NK-92 (cell line): ENCODE data around the gene CABYR.

ENCODE experiments used
- DNase-seq: peaks from one replicate; lab custom pipeline; 2025; ENCODE audit not compliant: unreplicated experiment; lab: John Stamatoyannopoulos, UW

Gene CABYR, protein sequence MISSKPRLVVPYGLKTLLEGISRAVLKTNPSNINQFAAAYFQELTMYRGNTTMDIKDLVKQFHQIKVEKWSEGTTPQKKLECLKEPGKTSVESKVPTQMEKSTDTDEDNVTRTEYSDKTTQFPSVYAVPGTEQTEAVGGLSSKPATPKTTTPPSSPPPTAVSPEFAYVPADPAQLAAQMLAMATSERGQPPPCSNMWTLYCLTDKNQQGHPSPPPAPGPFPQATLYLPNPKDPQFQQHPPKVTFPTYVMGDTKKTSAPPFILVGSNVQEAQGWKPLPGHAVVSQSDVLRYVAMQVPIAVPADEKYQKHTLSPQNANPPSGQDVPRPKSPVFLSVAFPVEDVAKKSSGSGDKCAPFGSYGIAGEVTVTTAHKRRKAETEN

DNA sequence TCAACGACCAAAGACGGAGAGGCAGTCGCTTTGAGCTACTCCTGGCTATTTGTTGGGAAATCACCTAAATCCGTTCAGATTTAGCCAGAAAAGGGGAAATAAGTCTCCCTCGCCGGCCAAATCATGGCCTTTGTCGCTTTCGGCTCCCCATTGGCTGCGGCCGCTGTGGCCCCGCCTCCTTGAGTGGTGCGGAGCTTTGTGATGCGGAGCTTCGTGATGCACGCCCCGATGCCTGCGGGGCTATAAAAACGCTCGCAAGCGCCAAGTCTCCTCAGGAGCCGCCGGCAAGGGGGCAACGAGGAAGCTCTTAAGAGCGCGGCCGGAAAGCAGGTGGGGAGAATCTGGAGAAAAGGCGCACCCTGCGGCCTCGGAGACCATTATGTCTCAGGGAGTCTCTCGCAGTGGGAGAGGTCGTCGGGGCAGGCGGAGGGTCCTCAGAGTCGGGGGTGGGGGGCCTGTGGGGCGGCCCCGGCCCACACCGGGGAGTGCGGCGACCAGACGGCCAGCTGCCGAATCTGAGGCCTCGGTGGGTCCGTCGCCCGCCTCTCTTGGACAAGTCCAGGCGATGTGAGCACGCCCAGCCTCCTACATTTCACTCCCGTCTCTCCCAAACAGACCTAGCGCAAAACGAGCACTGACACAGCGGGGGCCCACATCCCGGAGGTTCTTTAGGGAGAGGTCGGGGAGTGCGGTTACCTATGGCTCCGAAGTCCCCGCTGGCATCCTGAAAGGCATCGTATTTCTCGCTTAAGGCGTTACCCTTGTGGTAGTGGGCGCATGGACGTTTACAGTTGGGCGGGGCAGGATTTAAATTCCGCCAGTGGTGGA is at the start of gene CABYR:
TSS of gene CABYR (plus strand) at position 274 of the 828 bp plus-strand sequence. CDS start 4,053 bp downstream, outside the sequence.
- DNase-seq = no peak

DNA sequence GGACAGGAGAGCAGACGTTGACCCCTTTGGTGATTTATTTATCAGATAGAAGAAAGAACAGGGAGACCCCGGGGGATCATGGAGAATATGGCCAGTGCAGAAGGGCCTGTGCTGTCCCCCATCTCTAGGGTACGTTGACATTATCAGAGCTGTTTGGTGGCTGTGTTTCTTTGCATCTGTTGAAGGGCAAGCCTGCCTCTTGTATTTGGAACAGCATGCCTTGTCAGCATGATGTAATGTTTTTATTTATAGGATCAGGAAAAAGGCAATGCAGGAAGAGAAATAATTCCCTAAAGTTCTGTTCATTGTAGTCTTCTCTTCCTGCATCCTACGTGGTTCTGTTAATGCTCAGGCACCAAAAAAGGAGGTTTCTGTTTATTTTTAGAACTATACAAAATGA is 49.8 kb upstream of the CABYR start:
- DNase-seq = no peak

- no peak for DNase-seq
These were observed 49.1 kb upstream of the CABYR start for GRCh38 chr18:24089515-24090337.

DNA sequence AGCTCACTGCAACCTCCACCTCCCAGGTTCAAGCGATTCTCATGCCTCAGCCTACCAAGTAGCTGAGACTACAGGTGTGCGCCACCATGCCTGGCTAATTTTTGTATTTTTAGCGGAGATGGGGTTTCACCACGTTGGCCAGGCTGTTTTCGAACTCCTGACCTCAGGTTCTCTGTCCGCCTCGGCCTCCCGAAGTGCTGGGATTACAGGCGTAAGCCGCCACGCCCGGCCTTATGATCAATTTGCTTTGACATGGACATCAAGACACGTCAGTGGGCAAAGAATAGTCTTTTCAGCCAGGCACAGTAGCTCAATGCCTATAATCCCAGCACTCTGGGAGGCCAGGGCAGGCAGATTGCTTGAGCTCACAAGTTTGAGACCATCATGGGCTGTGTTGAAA is 48.0 kb upstream of the CABYR start:
- DNase-seq = no peak

DNA sequence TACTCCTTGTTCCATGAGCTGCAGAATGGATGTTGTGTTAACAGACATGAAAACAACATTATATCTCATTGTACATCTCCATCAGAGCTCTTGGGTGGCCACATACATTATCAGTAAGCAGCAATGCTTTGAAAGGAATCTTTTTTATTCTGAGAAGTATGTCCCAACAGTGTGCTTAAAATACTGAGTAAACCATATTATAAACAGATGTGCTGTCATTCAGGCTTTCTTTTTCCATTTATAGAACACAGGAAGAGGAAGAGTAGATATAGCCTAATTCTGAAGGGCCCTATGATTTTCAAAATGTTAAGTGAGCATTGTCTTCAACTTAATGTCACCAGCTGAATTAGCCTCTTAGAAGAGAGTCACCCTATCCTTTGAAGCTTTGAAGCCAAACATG is 44.3 kb upstream of the CABYR start:
- no peak for DNase-seq

DNA sequence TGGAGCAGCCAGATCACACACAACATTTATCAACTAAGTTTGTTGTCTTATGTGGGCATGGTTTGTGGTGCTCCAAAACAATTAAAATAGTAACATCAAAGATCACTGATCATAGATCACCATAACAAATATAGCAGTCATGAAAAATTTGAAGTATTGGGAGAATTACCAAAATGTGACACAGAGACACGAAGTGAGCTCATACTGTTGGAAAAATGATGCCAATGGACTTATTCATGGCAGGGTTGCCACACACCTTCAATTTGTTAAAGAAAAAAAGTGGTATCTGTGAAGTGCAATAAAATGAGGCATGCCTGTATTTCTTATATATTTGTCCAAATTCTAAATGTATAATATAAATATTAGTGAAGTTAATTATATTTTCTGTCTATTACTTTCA is 42.9 kb upstream of the CABYR start:
- DNase-seq = no peak

DNA sequence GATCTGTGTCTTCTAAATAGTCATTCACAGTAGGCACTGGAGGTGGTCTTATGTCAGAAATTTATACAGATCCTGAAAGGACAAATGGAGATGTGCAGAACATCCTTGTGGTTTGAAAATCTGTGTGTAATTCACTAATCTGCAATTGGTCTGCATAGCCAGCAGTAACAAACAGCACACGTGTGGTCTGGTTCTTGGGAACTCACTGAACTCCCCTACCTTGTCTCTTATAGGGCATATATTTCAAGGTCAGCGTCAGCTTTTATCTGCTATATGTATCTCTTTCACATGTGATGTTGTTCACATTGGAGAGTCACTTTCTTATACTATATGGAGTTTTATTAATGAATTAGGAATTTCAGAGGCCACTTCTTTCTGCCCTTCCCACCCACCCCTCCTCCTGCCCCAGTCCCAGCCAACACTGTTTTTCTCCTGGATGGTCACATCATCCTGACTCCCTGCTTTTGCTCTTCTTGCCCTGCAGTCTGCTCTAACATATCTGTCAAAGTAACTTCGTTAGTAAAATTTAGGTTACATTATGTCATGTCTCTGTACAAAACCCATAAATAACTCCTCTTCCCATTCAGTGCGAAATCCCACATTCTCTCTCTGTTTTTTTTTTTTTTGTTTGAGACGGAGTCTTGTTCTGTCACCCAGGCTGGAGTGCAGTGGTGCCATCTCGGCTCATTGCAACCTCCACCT is 35.4 kb upstream of the CABYR start:
- no peak for DNase-seq

- no peak for DNase-seq
These were observed 34.4 kb upstream of the CABYR start for GRCh38 chr18:24104486-24104885.

GRCh38 chr18:24108641-24109040 is 30.2 kb upstream of the CABYR start:
- DNase-seq = no peak

GRCh38 chr18:24111936-24112335 is 26.9 kb upstream of the CABYR start:
- no peak for DNase-seq

GRCh38 chr18:24112464-24112863 is 26.4 kb upstream of the CABYR start:
- no peak for DNase-seq

DNA sequence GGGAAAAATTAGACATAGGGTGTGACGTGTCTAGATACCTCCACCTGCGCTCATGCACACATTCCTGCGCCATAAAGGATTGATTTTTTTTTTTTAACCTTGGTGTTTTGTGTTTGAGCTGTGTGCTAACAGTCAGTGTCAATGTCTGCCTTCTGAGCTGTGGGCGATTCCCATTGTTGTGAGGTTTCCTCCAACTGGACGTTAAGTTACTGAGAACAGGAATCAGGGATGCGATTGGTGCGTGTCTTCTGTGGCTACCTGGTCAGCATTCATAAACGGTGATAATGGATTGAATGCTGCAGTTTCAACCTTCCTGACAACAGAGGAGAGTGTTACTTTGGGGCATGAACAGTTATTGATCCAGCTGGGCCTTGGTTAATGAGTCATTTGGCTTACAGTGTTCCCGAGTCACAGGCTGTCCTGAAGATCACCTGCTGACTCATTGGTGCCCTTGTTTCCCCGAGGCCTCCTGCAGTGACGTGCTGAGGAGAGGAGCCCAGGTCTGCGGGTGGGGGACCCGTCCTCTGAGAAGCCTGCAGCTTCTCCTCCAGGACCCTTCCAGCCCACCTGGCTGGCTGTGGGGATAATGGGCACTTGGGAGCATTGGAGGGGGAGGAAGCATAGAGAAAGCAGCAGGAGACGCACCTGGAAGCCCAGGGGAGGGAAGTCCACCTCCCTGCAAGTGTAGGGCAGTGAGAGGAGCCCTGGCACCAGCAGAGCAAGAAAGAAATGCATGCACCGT is 25.8 kb upstream of the CABYR start:
- no peak for DNase-seq

DNA sequence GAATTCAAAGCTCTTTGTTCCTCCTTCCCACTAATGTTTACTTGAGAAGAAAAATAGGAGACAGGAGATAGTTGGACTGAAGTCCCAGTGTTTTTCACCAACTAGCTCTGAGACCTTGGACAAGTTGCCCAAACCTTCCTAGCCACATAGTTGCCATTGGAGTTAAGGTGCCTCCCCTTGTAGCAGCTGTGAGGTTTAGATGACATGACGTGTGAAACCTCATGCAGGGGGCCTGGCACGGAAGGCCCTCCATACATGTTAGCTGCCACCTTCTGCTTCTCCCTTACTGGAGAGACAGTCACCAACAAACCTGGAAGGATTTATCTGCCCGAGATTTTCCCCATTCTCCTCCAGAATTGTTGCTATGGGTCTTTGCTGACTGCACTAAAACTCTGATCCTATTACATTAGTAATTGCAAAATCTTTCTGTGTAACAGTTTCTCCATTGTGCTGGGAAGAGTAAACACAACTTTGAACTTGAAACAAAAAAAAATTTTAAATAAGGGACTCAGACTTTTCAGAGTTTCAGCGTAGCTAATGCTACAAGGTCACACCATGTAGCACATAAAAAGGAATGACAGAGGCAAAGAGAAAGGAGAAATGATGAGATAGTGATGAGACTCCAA is 23.8 kb upstream of the CABYR start:
- DNase-seq = no peak

DNA sequence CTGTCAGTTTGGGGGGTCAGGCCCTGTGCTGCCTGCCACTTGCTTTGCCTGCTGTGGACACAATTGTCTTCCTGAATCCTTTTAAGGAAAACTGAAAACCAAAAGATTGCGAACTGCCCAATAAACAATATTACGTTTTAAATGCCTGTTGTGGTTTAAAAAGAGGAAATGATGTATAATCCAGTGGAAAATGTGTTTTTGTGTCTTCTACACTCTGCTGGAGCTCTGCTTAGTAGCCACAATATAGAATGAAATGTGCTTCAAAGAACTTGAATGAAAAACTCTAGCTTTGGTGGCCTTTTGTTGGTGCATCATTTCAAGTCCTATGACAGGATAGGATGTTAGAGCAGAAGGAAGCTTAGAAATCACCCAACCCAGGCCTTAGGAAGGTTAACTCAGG is 23.2 kb upstream of the CABYR start:
- DNase-seq = no peak

GRCh38 chr18:24118750-24119577 is 19.9 kb upstream of the CABYR start:
- DNase-seq = no peak

GRCh38 chr18:24120676-24121075 is 18.2 kb upstream of the CABYR start:
- DNase-seq = no peak

GRCh38 chr18:24121625-24122024 is 17.2 kb upstream of the CABYR start:
- DNase-seq = no peak

- no peak for DNase-seq
These were observed 12.5 kb upstream of the CABYR start for GRCh38 chr18:24126155-24126961.
